Loucy (cell line): ENCODE data around the gene FKBP9.

Experiments used
- H2AFZ ChIP-seq: fragments of 200-600 bp; sonication (generic); 2 replicates; pipeline ENCODE4 v1.6.0; 2016; ENCODE audit warnings: antibody characterized with exemption, mild to moderate bottlenecking, low read length, moderate library complexity
- H3F3A ChIP-seq: fragments of 200-600 bp; 2 replicates; pipeline ENCODE4 v1.6.0; 2016; ENCODE audit warnings: antibody characterized with exemption, low read depth, mild to moderate bottlenecking
- H3K27me3 ChIP-seq: fragments of 200-600 bp; sonication (generic); 2 replicates; pipeline ENCODE4 v1.6.1; 2014; ENCODE audit warnings: low read length, mild to moderate bottlenecking; ENCODE audit not compliant: insufficient read depth, poor library complexity, severe bottlenecking
- H3K36me3 ChIP-seq: fragments of 200-600 bp; sonication (generic); 2 replicates; pipeline ENCODE4 v1.6.1; 2016; ENCODE audit warnings: low read length; ENCODE audit not compliant: insufficient read depth
- H3K4me1 ChIP-seq: fragments of 200-600 bp; sonication (generic); 2 replicates; pipeline ENCODE4 v1.5.1; 2014; ENCODE audit warnings: low read length, mild to moderate bottlenecking; ENCODE audit not compliant: insufficient read depth, poor library complexity, severe bottlenecking
- H3K4me2 ChIP-seq: fragments of 200-600 bp; sonication (generic); 2 replicates; pipeline ENCODE4 v1.6.0; 2014; ENCODE audit warnings: antibody characterized with exemption, low read length, low read depth, mild to moderate bottlenecking; ENCODE audit not compliant: poor library complexity, severe bottlenecking
- H3K4me3 ChIP-seq: fragments of 200-600 bp; sonication (generic); 2 replicates; pipeline ENCODE4 v1.5.1; 2014; ENCODE audit warnings: low read length, mild to moderate bottlenecking, mixed read lengths; ENCODE audit not compliant: poor library complexity, severe bottlenecking
- H3K79me2 ChIP-seq: fragments of 200-600 bp; sonication (generic); 2 replicates; pipeline ENCODE4 v1.6.1; 2014; ENCODE audit warnings: low read length; ENCODE audit not compliant: insufficient read depth
- H3K9ac ChIP-seq: fragments of 200-600 bp; sonication (generic); 2 replicates; pipeline ENCODE4 v1.6.0; 2014; ENCODE audit warnings: mild to moderate bottlenecking, low read depth, low read length, moderate library complexity; ENCODE audit not compliant: poor library complexity, severe bottlenecking
- H3K9me2 ChIP-seq: fragments of 200-600 bp; sonication (generic); replicated peaks from 2 replicates; pipeline ENCODE4 v1.6.1; 2016; ENCODE audit warnings: low read depth, low read length, mixed read lengths
- H3K9me3 ChIP-seq: fragments of 200-600 bp; sonication (generic); 2 replicates; pipeline ENCODE4 v1.6.1; 2014; ENCODE audit warnings: mild to moderate bottlenecking, antibody characterized with exemption, low read length, low read depth; ENCODE audit not compliant: insufficient read depth
- H4K20me1 ChIP-seq: fragments of 200-600 bp; sonication (generic); 2 replicates; pipeline ENCODE4 v1.6.0; 2014; ENCODE audit warnings: antibody characterized with exemption, low read length, mild to moderate bottlenecking; ENCODE audit not compliant: insufficient read depth, poor library complexity, severe bottlenecking
- CTCF ChIP-seq: fragments of 200-600 bp; sonication (generic); conservative IDR thresholded peaks from 2 replicates; pipeline ENCODE4 v1.5.1; 2014; ENCODE audit warnings: mild to moderate bottlenecking, antibody characterized with exemption, low read length
- EZH2phosphoT487 ChIP-seq: fragments of 200-600 bp; IDR thresholded peaks from 2 replicates; pipeline ENCODE4 v1.6.1; 2018; ENCODE audit warnings: antibody characterized with exemption, mild to moderate bottlenecking, moderate library complexity, borderline replicate concordance

FKBP9 gene

GRCh38 chr7:33044401-33044718, 87.1 kb downstream of the FKBP9 start:
- peaks cover 19% of the 10 kb centered on the region for H3K4me1 ChIP-seq
- H3K9ac ChIP-seq, result no peak overlapping the region
- H3F3A ChIP-seq, result no peaks in the 10 kb centered on the region
- H3K36me3 ChIP-seq, result no peaks in the 10 kb centered on the region
- no peak overlapping the region for H3K4me3 ChIP-seq
- TF ChIP-seq EZH2phosphoT487 (no peak), CTCF (no peak)
- H3K9me2 ChIP-seq, result no peaks in the 10 kb centered on the region
- H3K9me3 ChIP-seq, result no peaks in the 10 kb centered on the region
- no peak overlapping the region for H3K4me2 ChIP-seq
- H3K27me3 ChIP-seq, result no peaks in the 10 kb centered on the region
- H2AFZ ChIP-seq, result no peak overlapping the region
- H4K20me1 ChIP-seq, result peaks cover 77% of the 10 kb centered on the region
- H3K79me2 ChIP-seq, result peaks cover 95% of the 10 kb centered on the region

- H4K20me1 ChIP-seq, result peaks cover 74% of the 10 kb centered on the region
- H3K27me3 ChIP-seq, result no peaks in the 10 kb centered on the region
Observed at GRCh38 chr7:33044986-33045385, 87.7 kb downstream of the FKBP9 start.

DNA sequence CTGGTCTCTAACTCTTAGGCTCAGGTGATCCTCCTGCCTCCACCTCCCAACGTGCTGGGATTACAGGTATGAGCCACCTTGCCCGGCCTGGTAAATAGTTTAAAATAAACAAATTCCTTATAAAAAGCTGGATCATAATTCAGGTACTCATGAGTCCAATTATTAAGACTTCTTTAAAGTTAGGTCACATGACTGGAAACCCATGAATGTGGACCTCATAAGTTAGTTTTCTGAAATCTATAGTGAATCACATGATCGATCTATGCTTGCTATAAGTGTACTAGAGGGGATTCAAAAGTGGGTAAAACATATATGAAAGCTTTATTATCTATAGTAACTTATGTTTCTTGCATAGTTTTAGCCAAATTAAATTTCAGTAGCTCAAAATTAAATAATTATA, 91.0 kb downstream of the FKBP9 start:
- Histone ChIP-seq H3K4me2 (no peak overlapping the region), H3K9me2 (no peaks in the 10 kb centered on the region), H4K20me1 (peaks cover 73% of the 10 kb centered on the region), H3K27me3 (no peaks in the 10 kb centered on the region), H3K9me3 (no peaks in the 10 kb centered on the region), H3K9ac (no peak overlapping the region), H3F3A (peaks cover 3% of the 10 kb centered on the region; the same call in 1 of the 2 replicates), H3K36me3 (no peaks in the 10 kb centered on the region), H3K4me3 (no peak overlapping the region), H3K79me2 (peaks cover 94% of the 10 kb centered on the region), H2AFZ (no peak overlapping the region), H3K4me1 (peaks cover 27% of the 10 kb centered on the region)
- no peak for TF ChIP-seq EZH2phosphoT487
- no peak for TF ChIP-seq CTCF

More at GRCh38 chr7:33044986-33045385, 87.7 kb downstream of the FKBP9 start:
- Histone ChIP-seq H3K4me2 (no peak overlapping the region), H2AFZ (no peak overlapping the region), H3K9me3 (no peaks in the 10 kb centered on the region), H3K79me2 (peaks cover 95% of the 10 kb centered on the region), H3F3A (no peaks in the 10 kb centered on the region), H3K9me2 (no peaks in the 10 kb centered on the region), H3K9ac (no peak overlapping the region), H3K36me3 (no peaks in the 10 kb centered on the region), H3K4me3 (no peak overlapping the region), H3K4me1 (peaks cover 17% of the 10 kb centered on the region)
- no peak for TF ChIP-seq EZH2phosphoT487
- no peak for TF ChIP-seq CTCF
